Fibroblast of the aortic adventitia (primary cell): Measurements from ENCODE around the gene TBL1XR1. TPM values are rescaled to one million over a fixed set of nuclear protein-coding genes. Genes with fewer than 3 reads are reported as not detected.
"Not testable (repeated sequence)": the region's sequence is repeated elsewhere in the genome, so short reads cannot be mapped to it uniquely, and the experiment has no call there.

ENCODE experiments used
- DNase-seq: peaks from one replicate; pipeline ENCODE4 v3.0.0-alpha.2; 2010; ENCODE audit warnings: low read depth
- H3K4me3 ChIP-seq: 2 replicates; pipeline ENCODE4 v1.5.1; 2011; ENCODE audit warnings: low read depth, mild to moderate bottlenecking, control low read depth, low read length, moderate library complexity
- total RNA-seq: library from RNA; depleted of rRNA; stranded (reverse); fragments of >200 nt; gene quantifications from 2 replicates; pipeline ENCODE4 v1.2.3, GENCODE V29; 2012; ENCODE audit warnings: low replicate concordance
- TF ChIP-seq, protein P1 (sequence below): IDR thresholded peaks from 2 replicates; pipeline ENCODE4 v1.5.1; 2011; ENCODE audit warnings: mild to moderate bottlenecking, low read length, control low read depth, inconsistent platforms; ENCODE audit not compliant: insufficient read depth

The TBL1XR1 gene
- total RNA-seq, 1 donor = 171 TPM

DNA sequence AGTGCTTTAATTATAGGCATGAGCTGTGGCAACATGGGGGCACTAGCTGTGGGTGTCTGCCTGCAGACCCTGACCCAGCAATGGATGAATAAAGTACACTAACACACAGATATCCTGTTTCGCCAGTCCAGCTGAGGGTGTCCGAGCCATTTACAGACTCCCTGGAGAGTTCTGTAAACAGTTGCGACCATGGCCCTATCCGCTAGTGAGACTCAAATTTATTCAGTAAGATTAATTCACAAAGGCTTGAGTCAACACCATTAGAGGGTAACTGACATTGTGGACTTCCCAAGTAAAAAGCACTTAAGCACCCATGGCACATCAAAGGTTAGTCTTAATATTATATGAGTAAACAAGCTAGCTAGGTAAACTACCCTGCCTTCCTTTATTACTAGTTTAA, 161.6 kb downstream of the TBL1XR1 start:
- H3K4me3 ChIP-seq = no peak overlapping the region
- TF ChIP-seq, protein P1, sequence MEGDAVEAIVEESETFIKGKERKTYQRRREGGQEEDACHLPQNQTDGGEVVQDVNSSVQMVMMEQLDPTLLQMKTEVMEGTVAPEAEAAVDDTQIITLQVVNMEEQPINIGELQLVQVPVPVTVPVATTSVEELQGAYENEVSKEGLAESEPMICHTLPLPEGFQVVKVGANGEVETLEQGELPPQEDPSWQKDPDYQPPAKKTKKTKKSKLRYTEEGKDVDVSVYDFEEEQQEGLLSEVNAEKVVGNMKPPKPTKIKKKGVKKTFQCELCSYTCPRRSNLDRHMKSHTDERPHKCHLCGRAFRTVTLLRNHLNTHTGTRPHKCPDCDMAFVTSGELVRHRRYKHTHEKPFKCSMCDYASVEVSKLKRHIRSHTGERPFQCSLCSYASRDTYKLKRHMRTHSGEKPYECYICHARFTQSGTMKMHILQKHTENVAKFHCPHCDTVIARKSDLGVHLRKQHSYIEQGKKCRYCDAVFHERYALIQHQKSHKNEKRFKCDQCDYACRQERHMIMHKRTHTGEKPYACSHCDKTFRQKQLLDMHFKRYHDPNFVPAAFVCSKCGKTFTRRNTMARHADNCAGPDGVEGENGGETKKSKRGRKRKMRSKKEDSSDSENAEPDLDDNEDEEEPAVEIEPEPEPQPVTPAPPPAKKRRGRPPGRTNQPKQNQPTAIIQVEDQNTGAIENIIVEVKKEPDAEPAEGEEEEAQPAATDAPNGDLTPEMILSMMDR = no peak
- no peak for DNase-seq

DNA sequence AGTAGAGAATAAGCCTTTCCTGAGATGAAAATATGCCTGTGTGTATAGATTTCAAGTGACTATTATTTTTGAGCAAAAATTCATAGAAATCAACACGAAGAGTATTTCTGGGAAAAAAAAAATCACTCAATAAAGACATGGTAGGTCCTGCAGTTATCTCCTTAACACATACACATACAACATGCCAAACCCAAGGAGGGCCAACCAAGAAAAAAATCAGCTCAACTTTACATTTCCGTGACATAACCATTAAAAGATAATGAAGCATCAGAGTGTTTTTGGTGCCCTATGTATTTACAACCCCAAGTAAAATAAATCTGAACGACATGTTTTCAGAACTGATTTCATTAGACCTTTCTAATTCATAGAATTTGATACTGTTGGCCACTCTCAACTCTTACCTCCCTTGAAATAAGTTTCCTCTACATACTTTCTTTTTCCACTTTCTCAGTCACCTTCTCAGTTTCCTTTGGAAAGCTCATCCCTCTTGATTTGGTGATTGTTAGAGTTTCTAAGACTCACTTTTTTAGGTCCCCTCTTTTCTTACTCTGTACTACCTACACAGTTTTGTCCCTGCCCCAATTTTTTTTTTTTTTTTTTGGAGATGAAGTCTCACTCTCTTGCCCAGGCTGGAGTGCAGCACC, 162.3 kb downstream of the TBL1XR1 start:
- no peak overlapping the region for H3K4me3 ChIP-seq

DNA sequence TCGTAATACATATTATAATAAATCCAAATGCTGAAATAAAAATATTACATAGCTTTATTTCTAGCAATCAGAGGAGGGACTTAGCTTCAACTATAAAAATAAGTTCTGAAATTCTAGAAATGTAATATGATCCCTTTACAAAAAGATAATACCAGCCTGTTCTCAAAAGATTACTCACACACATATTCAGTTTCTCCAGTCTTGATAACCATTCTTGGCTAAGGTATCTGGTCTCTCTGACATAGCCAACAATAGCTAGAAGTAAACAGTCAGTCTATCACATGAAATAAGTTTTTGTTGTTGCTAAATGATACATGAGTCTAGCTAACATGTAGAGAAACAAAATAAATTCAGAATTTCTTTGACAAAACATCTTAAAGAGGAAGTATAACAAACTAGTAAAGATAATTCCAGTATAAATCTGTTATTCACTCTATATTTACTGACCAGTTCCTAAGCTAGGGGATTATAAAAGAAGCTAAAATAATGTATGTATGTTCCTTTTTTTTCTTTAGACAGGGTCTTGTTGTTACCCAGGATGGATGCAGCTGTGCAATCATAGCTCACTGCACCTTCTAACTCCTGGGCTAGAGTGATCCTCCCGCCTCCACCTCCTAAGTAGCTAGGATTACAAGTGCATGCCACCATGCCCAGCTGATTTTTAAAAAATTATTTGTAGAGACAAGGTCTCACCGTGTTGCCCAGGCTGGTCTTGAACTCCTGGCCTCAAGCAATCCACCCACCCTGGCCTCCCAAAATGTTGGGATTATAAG, 170.6 kb downstream of the TBL1XR1 start:
- peak; percentile 81 for DNase-seq
- no peak overlapping the region for H3K4me3 ChIP-seq
- TF ChIP-seq, protein P1 = no peak

More for the DNA sequence above, 162.3 kb downstream of the TBL1XR1 start:
- TF ChIP-seq, protein P1 = no peak
- DNase-seq = no peak

- DNase-seq = no peak
- TF ChIP-seq, protein P1 = no peak
- H3K4me3 ChIP-seq = no peak overlapping the region
These were observed 181.4 kb downstream of the TBL1XR1 start for GRCh38 chr3:177015881-177016280.

DNA sequence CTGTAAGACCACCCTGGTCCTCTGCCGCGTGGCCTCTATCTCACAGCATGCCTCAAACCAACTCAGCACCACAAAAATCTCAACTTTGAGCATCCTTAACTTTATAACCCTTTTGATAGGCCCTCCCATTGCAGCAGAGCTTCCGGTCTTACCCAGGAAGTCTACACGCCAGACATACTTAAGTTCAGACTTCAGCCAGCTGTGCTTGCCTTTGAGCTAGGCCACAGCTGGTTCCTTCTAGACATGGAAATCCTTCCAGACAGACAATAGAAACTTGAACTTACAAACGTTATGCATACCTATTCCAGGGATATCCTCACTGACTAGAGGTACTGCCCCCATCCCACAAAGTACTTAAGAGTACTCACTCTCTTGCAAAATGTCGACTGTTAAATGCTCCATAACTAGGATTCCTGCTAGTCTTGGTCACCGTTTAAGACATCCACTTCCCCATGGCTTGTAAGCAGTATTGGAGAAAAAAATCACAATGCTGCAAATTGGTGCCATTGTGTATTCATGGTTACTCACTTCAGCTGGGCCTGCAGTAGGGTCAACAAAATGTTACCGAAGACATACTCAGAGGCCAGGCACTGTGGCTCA, 183.5 kb downstream of the TBL1XR1 start:
- TF ChIP-seq, protein P1 = no peak
- no peak overlapping the region for H3K4me3 ChIP-seq
- no peak for DNase-seq

- H3K4me3 ChIP-seq = no peak overlapping the region
- TF ChIP-seq, protein P1 = no peak
- DNase-seq = peak; percentile 18
These were observed 191.4 kb downstream of the TBL1XR1 start for GRCh38 chr3:177005718-177006405.

GRCh38 chr3:177000159-177000558, 197.1 kb downstream of the TBL1XR1 start:
- not testable (repeated sequence) for H3K4me3 ChIP-seq, DNase-seq
